PC-9 (cell line): ENCODE results near the gene PRR22. TPM values are rescaled to one million over a fixed set of nuclear protein-coding genes. Genes with fewer than 3 reads are reported as not detected.

Experiments
- BruUV-seq: library from RNA; stranded (reverse); fragments of 400-500 nt; replicated peaks from 2 replicates; lab custom pipeline; 2021; lab: Mats Ljungman, UMichigan
- CTCF ChIA-PET: fragments of 300-600 bp; sonication (Branson Sonifier 250); formaldehyde crosslinking; loops from one replicate; lab custom pipeline; 2022; ENCODE audit warnings: antibody characterized with exemption; lab: Charles Lee
- POLR2A ChIA-PET: fragments of 300-600 bp; sonication (Branson Sonifier 250); formaldehyde crosslinking; loops from one replicate; lab custom pipeline; 2022; ENCODE audit warnings: antibody characterized with exemption; ENCODE audit not compliant: unreplicated experiment; lab: Charles Lee
- DNase-seq, 2 experiments: peaks; one replicate each; pipeline versions ENCODE4 v3.0.0 to v3.0.0-alpha.2; 2015 to 2022; ENCODE audit warnings: mixed read lengths in 1 of 2
- H2AFZ ChIP-seq: fragments of 200-600 bp; sonication (generic); 2 replicates; pipeline ENCODE4 v1.8.1; 2017; ENCODE audit warnings: antibody characterized with exemption
- H3F3A ChIP-seq: fragments of 200-600 bp; sonication (generic); 2 replicates; pipeline ENCODE4 v1.8.1; 2017; ENCODE audit warnings: antibody characterized with exemption, mild to moderate bottlenecking, low read depth; ENCODE audit not compliant: insufficient read depth
- H3K27ac ChIP-seq: fragments of 200-600 bp; sonication (generic); 2 replicates; pipeline ENCODE4 v1.6.1; 2016; ENCODE audit warnings: mixed run types
- H3K27me3 ChIP-seq: fragments of 200-600 bp; sonication (generic); 2 replicates; pipeline ENCODE4 v1.6.1; 2016; ENCODE audit warnings: low read depth, mixed run types; ENCODE audit not compliant: insufficient read depth
- H3K36me3 ChIP-seq: fragments of 200-600 bp; sonication (generic); 2 replicates; pipeline ENCODE4 v1.6.1; 2016; ENCODE audit warnings: low read depth, mixed run types
- H3K4me1 ChIP-seq: fragments of 200-600 bp; sonication (generic); replicated peaks from 2 replicates; pipeline ENCODE4 v1.6.1; 2016; ENCODE audit warnings: mixed run types; ENCODE audit not compliant: insufficient read depth
- H3K4me2 ChIP-seq: fragments of 200-600 bp; sonication (generic); 2 replicates; pipeline ENCODE4 v1.6.1; 2017; ENCODE audit warnings: mixed run types
- H3K4me3 ChIP-seq: fragments of 200-600 bp; sonication (generic); 2 replicates; pipeline ENCODE4 v1.6.1; 2016; ENCODE audit warnings: mixed run types
- H3K79me2 ChIP-seq: fragments of 200-600 bp; sonication (generic); 2 replicates; pipeline ENCODE4 v1.6.1; 2017; ENCODE audit warnings: low read depth, mixed run types
- H3K9me2 ChIP-seq: fragments of 200-600 bp; sonication (generic); 2 replicates; pipeline ENCODE4 v1.8.1; 2017; ENCODE audit warnings: mild to moderate bottlenecking; ENCODE audit not compliant: insufficient read depth
- H3K9me3 ChIP-seq: fragments of 200-600 bp; sonication (generic); 2 replicates; pipeline ENCODE4 v1.8.1; 2016; ENCODE audit warnings: low read depth; ENCODE audit not compliant: insufficient read depth
- H4K20me1 ChIP-seq: fragments of 200-600 bp; sonication (generic); 2 replicates; pipeline ENCODE4 v1.8.1; 2017; ENCODE audit not compliant: insufficient read depth
- EZH2 ChIP-seq: fragments of 200-600 bp; sonication (generic); IDR thresholded peaks from 2 replicates; pipeline ENCODE4 v1.8.0; 2017; ENCODE audit warnings: antibody characterized with exemption, low read depth
- intact Hi-C: fragments of 100-400 bp; cut with micrococcal nuclease; formaldehyde crosslinking; loops from one replicate; pipeline ENCODE4 v1.10.0; 2022; ENCODE audit not compliant: unreplicated experiment
- total RNA-seq: library from RNA; stranded (reverse); gene quantifications from 2 replicates; pipeline ENCODE4 v1.2.3, GENCODE V29; 2021
- TF ChIP-seq, protein P1 (sequence below): fragments of 200-600 bp; sonication (generic); conservative IDR thresholded peaks from 2 replicates; pipeline ENCODE4 v1.6.1; 2017; ENCODE audit warnings: mixed run types, antibody characterized with exemption, mild to moderate bottlenecking, moderate library complexity

The PRR22 gene
- total RNA-seq, 1 experiment from 2014 or later = 4.6 TPM

DNA sequence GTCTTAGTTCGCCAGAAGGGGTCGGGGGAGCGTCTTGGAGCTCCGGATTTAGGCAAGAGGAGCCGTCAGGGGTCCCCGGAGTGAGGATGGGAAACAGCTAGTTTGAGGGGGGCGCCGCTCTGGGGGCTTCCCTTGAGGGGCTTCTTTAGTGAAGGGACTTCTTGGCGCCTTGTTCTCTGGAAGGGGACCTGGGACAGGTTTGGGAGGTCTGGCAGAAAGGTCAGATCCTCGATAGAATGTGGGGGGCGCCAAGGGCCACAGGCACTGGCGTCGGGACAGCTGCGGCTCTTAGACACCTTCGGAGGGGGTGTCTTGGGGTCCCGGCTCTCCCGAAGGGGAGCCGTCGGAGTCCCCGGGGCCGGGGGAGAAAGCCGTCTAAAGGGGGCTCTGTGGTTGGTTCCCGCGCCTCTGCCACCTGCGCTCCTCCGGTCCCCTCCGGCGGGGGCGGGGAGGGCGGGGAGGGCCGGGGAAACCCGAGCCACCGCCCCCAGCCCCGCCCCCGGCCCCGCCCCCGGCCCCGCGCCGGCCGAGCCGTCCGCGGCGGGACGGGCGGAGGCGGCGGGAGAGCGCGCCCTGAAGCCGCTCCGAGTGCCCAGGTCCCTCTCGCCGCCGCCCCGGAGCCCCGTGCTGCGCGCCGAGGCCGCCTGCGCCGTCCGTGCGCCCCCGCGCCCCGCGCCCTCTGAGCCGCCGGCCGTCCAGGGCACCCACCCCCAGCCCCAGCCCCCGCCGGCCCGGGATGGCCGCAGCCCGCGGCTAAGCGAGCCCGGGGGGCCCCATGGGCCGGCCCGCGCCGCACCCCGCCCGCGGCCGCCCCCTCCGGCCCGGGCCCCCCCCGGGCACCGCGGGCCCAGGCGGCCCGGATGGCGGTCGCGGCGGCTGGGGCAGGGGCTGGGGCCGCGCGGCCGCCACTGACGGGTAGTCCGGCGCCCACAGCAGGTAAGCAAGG is 20.2 kb upstream of the PRR22 start, which contains the start of gene NRTN:
TSS of gene NRTN (plus strand) at position 552 of the 946 bp plus-strand sequence. CDS start 19,099 bp downstream, outside the sequence.
- Histone ChIP-seq H3K4me2 (peak within 1 kb of the TSS; percentile 78), H3K27me3 (0 out of 2 replicates have a peak, but pooled peaks cover 8% of the 10 kb centered on the region), H3K27ac (no peak within 1 kb of the TSS), H3K9me2 (no peaks in the 10 kb centered on the region), H3K4me3 (peak within 1 kb of the TSS; percentile 37; the same call in 1 of the 2 replicates), H3K4me1 (no peaks in the 10 kb centered on the region), H2AFZ (no peak within 1 kb of the TSS), H4K20me1 (no peaks in the 10 kb centered on the region), H3K36me3 (no peaks in the 10 kb centered on the region), H3K79me2 (no peaks in the 10 kb centered on the region), H3F3A (no peaks in the 10 kb centered on the region; the same call in 1 of the 2 replicates), H3K9me3 (no peaks in the 10 kb centered on the region)
- BruUV-seq = no TSS peak
- DNase-seq = peak in 1 of 2 experiments; percentile 33
- ChIA-PET POLR2A (interaction anchor here (0.6 kb wide), 1 partner anchor 1590 kb away, joined by 3 read pairs; no protein-coding TSS in a partner anchor), CTCF (interaction anchor here (0.6 to 1.5 kb wide), 8 partner anchors 14 to 554 kb away, joined by 3 to 13 read pairs (median 5); partner anchors contain the start of genes DUS3L and NDUFA11)
- TF ChIP-seq, protein P1, sequence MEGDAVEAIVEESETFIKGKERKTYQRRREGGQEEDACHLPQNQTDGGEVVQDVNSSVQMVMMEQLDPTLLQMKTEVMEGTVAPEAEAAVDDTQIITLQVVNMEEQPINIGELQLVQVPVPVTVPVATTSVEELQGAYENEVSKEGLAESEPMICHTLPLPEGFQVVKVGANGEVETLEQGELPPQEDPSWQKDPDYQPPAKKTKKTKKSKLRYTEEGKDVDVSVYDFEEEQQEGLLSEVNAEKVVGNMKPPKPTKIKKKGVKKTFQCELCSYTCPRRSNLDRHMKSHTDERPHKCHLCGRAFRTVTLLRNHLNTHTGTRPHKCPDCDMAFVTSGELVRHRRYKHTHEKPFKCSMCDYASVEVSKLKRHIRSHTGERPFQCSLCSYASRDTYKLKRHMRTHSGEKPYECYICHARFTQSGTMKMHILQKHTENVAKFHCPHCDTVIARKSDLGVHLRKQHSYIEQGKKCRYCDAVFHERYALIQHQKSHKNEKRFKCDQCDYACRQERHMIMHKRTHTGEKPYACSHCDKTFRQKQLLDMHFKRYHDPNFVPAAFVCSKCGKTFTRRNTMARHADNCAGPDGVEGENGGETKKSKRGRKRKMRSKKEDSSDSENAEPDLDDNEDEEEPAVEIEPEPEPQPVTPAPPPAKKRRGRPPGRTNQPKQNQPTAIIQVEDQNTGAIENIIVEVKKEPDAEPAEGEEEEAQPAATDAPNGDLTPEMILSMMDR = no peak
- TF ChIP-seq EZH2 = no peak
- intact Hi-C loops = loop anchor here (1.0 to 10.0 kb wide), 3 partner anchors 88 to 220 kb away; no protein-coding TSS in a partner anchor

GRCh38 chr19:5803752-5804515 is 19.4 kb upstream of the PRR22 start:
- intact Hi-C loops = loop anchor here (1.0 to 10.0 kb wide), 3 partner anchors 88 to 221 kb away; no protein-coding TSS in a partner anchor
- peak overlapping the region; percentile 78 for H3K4me2 ChIP-seq
- H3F3A ChIP-seq = no peaks in the 10 kb centered on the region; the same call in 1 of the 2 replicates
- CTCF ChIA-PET = interaction anchor here (0.5 to 1.5 kb wide), 13 partner anchors 10 to 555 kb away, joined by 3 to 14 read pairs (median 5); partner anchors contain the start of genes DUS3L and NDUFA11
- no peaks in the 10 kb centered on the region for H4K20me1 ChIP-seq
- no peaks in the 10 kb centered on the region for H3K9me3 ChIP-seq
- no TSS peak for BruUV-seq
- H3K36me3 ChIP-seq = no peaks in the 10 kb centered on the region
- H2AFZ ChIP-seq = 0 out of 2 replicates have a peak overlapping the region, but pooled peaks have one; percentile 56
- H3K27me3 ChIP-seq = 0 out of 2 replicates have a peak, but pooled peaks cover 8% of the 10 kb centered on the region
- H3K9me2 ChIP-seq = no peaks in the 10 kb centered on the region
- no peak overlapping the region for H3K27ac ChIP-seq
- DNase-seq = peak; percentile 68 to 92
- H3K79me2 ChIP-seq = no peaks in the 10 kb centered on the region
- no peaks in the 10 kb centered on the region for H3K4me1 ChIP-seq
- TF ChIP-seq, protein P1 = peak; percentile 83
- TF ChIP-seq EZH2 = no peak
- peak overlapping the region; percentile 37; the same call in 1 of the 2 replicates for H3K4me3 ChIP-seq
- POLR2A ChIA-PET = interaction anchor here (0.6 kb wide), 2 partner anchors 14 to 1591 kb away, joined by 3 read pairs; no protein-coding TSS in a partner anchor
